Measurements from ENCODE around the gene ZNF606.
"Not testable (repeated sequence)": the region's sequence is repeated elsewhere in the genome, so short reads cannot be mapped to it uniquely, and the experiment has no call there.

The ZNF606 gene

GRCh38 chr19:58009666-58010301, 7.2 kb upstream of the ZNF606 start:
- peak; percentile 57 for DNase-seq

- no peak for DNase-seq
These were observed 6.7 kb upstream of the ZNF606 start for GRCh38 chr19:58009301-58009665.

- DNase-seq: not testable (repeated sequence)
These were observed 6.3 kb upstream of the ZNF606 start for GRCh38 chr19:58008877-58009276.

GRCh38 chr19:58007285-58007684, 4.7 kb upstream of the ZNF606 start:
- DNase-seq: no peak

- no peak for DNase-seq
These were observed 681 bp upstream of the ZNF606 start for GRCh38 chr19:58003174-58003828.

GRCh38 chr19:58001895-58002369, 688 bp downstream of the ZNF606 start:
- peak; percentile 0 for DNase-seq

- no peak for DNase-seq
These were observed 1.9 kb downstream of the ZNF606 start for GRCh38 chr19:58000677-58001076.

- no peak for DNase-seq
These were observed 9.8 kb downstream of the ZNF606 start for GRCh38 chr19:57992841-57993240.

GRCh38 chr19:57978586-57979289, 23.9 kb downstream of the ZNF606 start:
- DNase-seq: no peak

GRCh38 chr19:57974434-57974833, 28.2 kb downstream of the ZNF606 start, which contains the start of gene C19orf18:
Gene C19orf18, minus strand, starts transcription at chr19:57974534. Its CDS starts 102 bp downstream, at chr19:57974432.
- DNase-seq: no peak

GRCh38 chr19:57964761-57965160, 37.9 kb downstream of the ZNF606 start:
- no peak for DNase-seq

- no peak for DNase-seq
These were observed 40.8 kb downstream of the ZNF606 start for GRCh38 chr19:57961785-57962184.

GRCh38 chr19:57954996-57955395, 47.6 kb downstream of the ZNF606 start:
- DNase-seq: no peak

- DNase-seq: no peak
These were observed 52.9 kb downstream of the ZNF606 start for GRCh38 chr19:57949702-57950101.

- DNase-seq: no peak
These were observed 53.3 kb downstream of the ZNF606 start for GRCh38 chr19:57949296-57949695.

- peak; percentile 92 for DNase-seq
These were observed 55.0 kb downstream of the ZNF606 start, which contains the start of gene ZNF256 for GRCh38 chr19:57947419-57948134. Gene ZNF256, minus strand, starts transcription at chr19:57947706. Its CDS starts 232 bp downstream, at chr19:57947474.

- DNase-seq: no peak
These were observed 55.6 kb downstream of the ZNF606 start for GRCh38 chr19:57947088-57947418.

- DNase-seq: no peak
These were observed 56.3 kb downstream of the ZNF606 start for GRCh38 chr19:57946316-57946715.

GRCh38 chr19:57941593-57941992, 61.0 kb downstream of the ZNF606 start:
- no peak for DNase-seq

GRCh38 chr19:57935731-57936130, 66.9 kb downstream of the ZNF606 start:
- no peak for DNase-seq

- DNase-seq: peak; percentile 57
These were observed 67.6 kb downstream of the ZNF606 start, which contains the start of gene ZNF418 for GRCh38 chr19:57934820-57935665. Gene ZNF418, minus strand, starts transcription at chr19:57935402. Its CDS starts 1,580 bp downstream, at chr19:57933822.

- no peak for DNase-seq
These were observed 75.0 kb downstream of the ZNF606 start for GRCh38 chr19:57927587-57927986.

Measured in CD4-positive, alpha-beta T cell treated with Interleukin-4 for 4 hours (primary cell).